AG09309 (cell line): ENCODE measurements around the gene AUTS2.

Source experiments
- DNase-seq: peaks from one replicate; pipeline ENCODE4 v3.0.0-alpha.2; 2010; ENCODE audit warnings: low read depth
- H3K4me3 ChIP-seq: 2 replicates; pipeline ENCODE4 v1.5.1; 2011; ENCODE audit warnings: mild to moderate bottlenecking, low read depth, low read length, moderate library complexity; ENCODE audit not compliant: control insufficient read depth
- CTCF ChIP-seq: IDR thresholded peaks from 2 replicates; pipeline ENCODE4 v1.5.1; 2011; ENCODE audit warnings: mild to moderate bottlenecking, low read depth, low read length, inconsistent platforms; ENCODE audit not compliant: insufficient read depth, control insufficient read depth; ENCODE audit errors: missing control alignments

Gene AUTS2

GRCh38 chr7:70523989-70524351 is 925.7 kb downstream of the AUTS2 start:
- no peak overlapping the region for H3K4me3 ChIP-seq
- TF ChIP-seq CTCF, result no peak
- DNase-seq, result no peak

- H3K4me3 ChIP-seq, result no peak overlapping the region
- no peak for DNase-seq
- no peak for TF ChIP-seq CTCF
Measured at GRCh38 chr7:70525991-70526390, 927.7 kb downstream of the AUTS2 start.

- DNase-seq, result no peak
- no peak for TF ChIP-seq CTCF
- H3K4me3 ChIP-seq, result no peak overlapping the region
Measured at GRCh38 chr7:70527520-70528115, 929.3 kb downstream of the AUTS2 start.

GRCh38 chr7:70529436-70529835 is 931.2 kb downstream of the AUTS2 start:
- no peak overlapping the region for H3K4me3 ChIP-seq
- DNase-seq, result no peak
- TF ChIP-seq CTCF, result no peak

- no peak overlapping the region for H3K4me3 ChIP-seq
- TF ChIP-seq CTCF, result no peak
- DNase-seq, result no peak
Measured at GRCh38 chr7:70529914-70530585, 931.8 kb downstream of the AUTS2 start.

- TF ChIP-seq CTCF, result no peak
- no peak overlapping the region for H3K4me3 ChIP-seq
- no peak for DNase-seq
Measured at GRCh38 chr7:70533614-70534013, 935.3 kb downstream of the AUTS2 start.
